Measurements from ENCODE around the gene TNFSF15. TPM values are rescaled to one million over a fixed set of nuclear protein-coding genes. Genes with fewer than 3 reads are reported as not detected.

The TNFSF15 gene
- total and polyA plus RNA-seq, 2 donors (not counting 1 experiment from before 2014, with no cell fraction given), result 0.03 TPM; not detected in 1

DNA sequence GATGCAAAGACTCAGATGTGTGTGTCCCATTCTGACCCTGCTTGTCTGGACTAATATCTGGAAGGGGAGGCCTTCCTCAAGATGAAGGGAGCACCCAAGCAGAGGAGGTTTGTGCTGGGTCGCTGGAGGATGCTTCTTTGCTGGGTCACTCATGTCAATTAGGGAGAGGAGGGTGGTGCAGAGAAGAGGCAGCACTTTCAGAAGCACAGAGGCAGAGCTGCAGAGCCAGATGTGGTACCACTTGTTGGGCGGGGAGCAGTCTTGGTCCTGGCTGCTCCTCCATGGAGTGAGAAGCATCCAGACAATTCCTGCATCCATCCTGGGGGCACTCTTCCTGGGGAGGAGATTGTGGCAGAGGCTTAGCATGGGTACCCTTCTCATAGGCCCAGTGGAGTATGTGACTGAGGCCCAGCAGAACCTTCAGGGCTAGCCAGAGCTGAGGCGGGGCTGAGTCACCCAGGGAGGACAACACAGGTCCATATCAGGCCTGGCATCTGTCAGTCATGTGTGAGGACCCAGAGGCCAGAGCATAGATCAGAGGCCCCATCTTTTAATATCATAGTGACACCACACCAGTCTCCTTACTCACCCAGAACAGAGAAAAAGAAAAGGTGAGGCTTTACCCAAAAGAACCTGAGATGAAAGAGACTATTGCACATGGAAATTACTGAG, 59.8 kb downstream of the TNFSF15 start:
- peaks cover 4% of the 10 kb centered on the region for H3K9me3 Mint-ChIP-seq (ENCODE audit: insufficient read depth)
- no peaks in the 10 kb centered on the region for H3K36me3 ChIP-seq (replicated peaks in 1 of 2; ENCODE audit: control extremely low read depth in 1 of 2, control insufficient read depth in 1 of 2, extremely low read depth in 1 of 2, insufficient read depth in 2 of 2, low read length in 1 of 2)
- intact Hi-C loops (cut with micrococcal nuclease), result no loop called here
- no peaks in the 10 kb centered on the region for H3K79me2 ChIP-seq (ENCODE audit: control insufficient read depth, insufficient read depth, low read length)
- H3K27me3 ChIP-seq (replicated peaks in 1 of 4; ENCODE audit: control extremely low read depth in 1 of 4, control insufficient read depth in 3 of 4, insufficient read depth in 4 of 4, low read length in 3 of 4), result no peaks in the 10 kb centered on the region
- no peaks in the 10 kb centered on the region for H3K4me1 Mint-ChIP-seq
- no peak overlapping the region for H2AFZ ChIP-seq (ENCODE audit: insufficient read depth, low read depth, low read length, poor library complexity, severe bottlenecking)
- no peak for DNase-seq
- ChIA-PET POLR2A (no interaction called here), CTCF (no interaction called here)
- no peak overlapping the region for H3K9ac ChIP-seq (ENCODE audit: low read length)
- no peaks in the 10 kb centered on the region for H3K4me1 ChIP-seq (ENCODE audit: control insufficient read depth in 2 of 2, insufficient read depth in 2 of 2, low read length in 2 of 2)
- no peak overlapping the region for H3K27ac Mint-ChIP-seq
- WGBS (ENCODE audit: insufficient coverage), result 90% methylated on average over 3 of the region's 3 CpGs
- no peak for ATAC-seq (ENCODE audit: low read depth)
- H3K27ac ChIP-seq (ENCODE audit: low read length in 2 of 2), result no peak overlapping the region
- no peak overlapping the region for H3K4me3 Mint-ChIP-seq
- H4K20me1 ChIP-seq (ENCODE audit: control insufficient read depth, insufficient read depth, low read length, poor library complexity, severe bottlenecking), result no peaks in the 10 kb centered on the region
- peaks cover 1% of the 10 kb centered on the region for H3K27me3 Mint-ChIP-seq
- H3K9me3 ChIP-seq (ENCODE audit: control extremely low read depth in 1 of 3, control insufficient read depth in 2 of 3, insufficient read depth in 1 of 3, low read length in 2 of 3), result no peaks in the 10 kb centered on the region
- no peak overlapping the region for H3K4me2 ChIP-seq (replicated peaks; ENCODE audit: low read depth, low read length, poor library complexity, severe bottlenecking)
- H3K4me3 ChIP-seq (ENCODE audit: control extremely low read depth in 1 of 5, extremely low read depth in 1 of 5, insufficient read depth in 1 of 5, low read depth in 2 of 5, low read length in 4 of 5), result no peak overlapping the region
- no peak for TF ChIP-seq EZH2 (IDR thresholded peaks at IDR 0.05; ENCODE audit: borderline replicate concordance, insufficient read depth, low read depth, low read length, poor library complexity, severe bottlenecking)
- TF ChIP-seq, protein P1, sequence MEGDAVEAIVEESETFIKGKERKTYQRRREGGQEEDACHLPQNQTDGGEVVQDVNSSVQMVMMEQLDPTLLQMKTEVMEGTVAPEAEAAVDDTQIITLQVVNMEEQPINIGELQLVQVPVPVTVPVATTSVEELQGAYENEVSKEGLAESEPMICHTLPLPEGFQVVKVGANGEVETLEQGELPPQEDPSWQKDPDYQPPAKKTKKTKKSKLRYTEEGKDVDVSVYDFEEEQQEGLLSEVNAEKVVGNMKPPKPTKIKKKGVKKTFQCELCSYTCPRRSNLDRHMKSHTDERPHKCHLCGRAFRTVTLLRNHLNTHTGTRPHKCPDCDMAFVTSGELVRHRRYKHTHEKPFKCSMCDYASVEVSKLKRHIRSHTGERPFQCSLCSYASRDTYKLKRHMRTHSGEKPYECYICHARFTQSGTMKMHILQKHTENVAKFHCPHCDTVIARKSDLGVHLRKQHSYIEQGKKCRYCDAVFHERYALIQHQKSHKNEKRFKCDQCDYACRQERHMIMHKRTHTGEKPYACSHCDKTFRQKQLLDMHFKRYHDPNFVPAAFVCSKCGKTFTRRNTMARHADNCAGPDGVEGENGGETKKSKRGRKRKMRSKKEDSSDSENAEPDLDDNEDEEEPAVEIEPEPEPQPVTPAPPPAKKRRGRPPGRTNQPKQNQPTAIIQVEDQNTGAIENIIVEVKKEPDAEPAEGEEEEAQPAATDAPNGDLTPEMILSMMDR (IDR thresholded peaks at IDR 0.05), result no peak

DNA sequence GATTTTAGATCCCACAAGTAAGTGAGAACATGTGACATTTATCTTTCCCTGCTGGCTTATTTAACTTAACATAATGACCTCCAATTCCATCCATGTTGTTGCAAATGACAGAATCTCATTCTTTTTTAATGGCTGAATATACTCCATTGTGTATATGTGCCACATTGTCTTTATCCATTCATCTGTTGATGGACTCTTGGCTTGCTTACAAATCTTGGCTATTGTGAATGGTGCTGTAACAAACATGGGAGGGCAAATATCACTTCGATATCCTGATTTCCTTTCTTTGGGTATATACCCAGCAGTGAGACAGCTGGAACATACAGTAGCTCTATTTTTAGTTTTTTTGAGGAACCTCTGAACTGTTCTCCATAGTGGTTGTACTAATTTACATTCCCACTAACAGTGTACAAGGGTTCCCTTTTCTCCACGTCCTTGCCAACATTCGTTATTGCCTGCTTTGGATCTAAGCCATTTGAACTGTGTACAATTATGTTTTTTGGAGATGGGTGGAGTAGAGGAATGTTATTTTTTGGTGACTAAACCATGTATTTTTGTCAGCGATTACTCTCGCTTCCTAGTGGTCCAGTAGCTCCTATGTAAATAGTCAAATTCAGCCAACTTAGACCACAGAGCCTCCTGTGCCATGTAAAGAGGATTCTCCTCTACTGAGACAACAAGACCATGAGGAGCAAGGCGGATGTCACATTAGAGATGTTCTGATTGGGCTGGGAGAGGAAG, 60.6 kb downstream of the TNFSF15 start:
- peaks cover 5% of the 10 kb centered on the region for H3K27me3 Mint-ChIP-seq
- no peaks in the 10 kb centered on the region for H4K20me1 ChIP-seq (ENCODE audit: control insufficient read depth, insufficient read depth, low read length, poor library complexity, severe bottlenecking)
- ChIA-PET CTCF (no interaction called here), POLR2A (no interaction called here)
- H3K27me3 ChIP-seq (replicated peaks in 1 of 4; ENCODE audit: control extremely low read depth in 1 of 4, control insufficient read depth in 3 of 4, insufficient read depth in 4 of 4, low read length in 3 of 4), result no peaks in the 10 kb centered on the region
- peaks cover 1% of the 10 kb centered on the region for H3K4me1 Mint-ChIP-seq
- no peaks in the 10 kb centered on the region for H3K36me3 ChIP-seq (replicated peaks in 1 of 2; ENCODE audit: control extremely low read depth in 1 of 2, control insufficient read depth in 1 of 2, extremely low read depth in 1 of 2, insufficient read depth in 2 of 2, low read length in 1 of 2)
- no peak for ATAC-seq (ENCODE audit: low read depth)
- no peaks in the 10 kb centered on the region for H3K4me1 ChIP-seq (ENCODE audit: control insufficient read depth in 2 of 2, insufficient read depth in 2 of 2, low read length in 2 of 2)
- H3K9me3 ChIP-seq (ENCODE audit: control extremely low read depth in 1 of 3, control insufficient read depth in 2 of 3, insufficient read depth in 1 of 3, low read length in 2 of 3), result no peaks in the 10 kb centered on the region
- no peak overlapping the region for H3K4me3 Mint-ChIP-seq
- intact Hi-C loops (cut with micrococcal nuclease), result no loop called here
- H3K27ac ChIP-seq (ENCODE audit: low read length in 2 of 2), result no peak overlapping the region
- no peak overlapping the region for H3K4me2 ChIP-seq (replicated peaks; ENCODE audit: low read depth, low read length, poor library complexity, severe bottlenecking)
- H3K79me2 ChIP-seq (ENCODE audit: control insufficient read depth, insufficient read depth, low read length), result no peaks in the 10 kb centered on the region
- no peak overlapping the region for H3K9ac ChIP-seq (ENCODE audit: low read length)
- 100% methylated on average over 1 of the region's 6 CpGs for WGBS (ENCODE audit: insufficient coverage)
- no peak for DNase-seq
- H3K9me3 Mint-ChIP-seq (ENCODE audit: insufficient read depth), result peaks cover under 1% of the 10 kb centered on the region
- H3K4me3 ChIP-seq (ENCODE audit: control extremely low read depth in 1 of 5, extremely low read depth in 1 of 5, insufficient read depth in 1 of 5, low read depth in 2 of 5, low read length in 4 of 5), result no peak overlapping the region
- no peak overlapping the region for H2AFZ ChIP-seq (ENCODE audit: insufficient read depth, low read depth, low read length, poor library complexity, severe bottlenecking)
- H3K27ac Mint-ChIP-seq, result no peak overlapping the region
- no peak for TF ChIP-seq EZH2 (IDR thresholded peaks at IDR 0.05; ENCODE audit: borderline replicate concordance, insufficient read depth, low read depth, low read length, poor library complexity, severe bottlenecking)
